Measurements from ENCODE around the gene TTC28. TPM values are rescaled to one million over a fixed set of nuclear protein-coding genes. Genes with fewer than 3 reads are reported as not detected.

TTC28 gene
- total and polyA plus RNA-seq, 7 donors, result 0.23 to 102 (median 46.1) TPM

- Histone ChIP-seq H3K27ac (no peak overlapping the region), H3K27me3 (no peaks in the 10 kb centered on the region), H3K4me1 (peaks cover 0 to 17% (median 10%) of the 10 kb centered on the region in 4 donors), H3K9me3 (no peaks in the 10 kb centered on the region), H3K36me3 (no peaks in the 10 kb centered on the region), H3K4me3 (no peak overlapping the region)
- no peak for DNase-seq
- 88 to 92% methylated on average over 1 of the region's 1 CpG for WGBS, 2 donors
- TF ChIP-seq POLR2A (IDR thresholded peaks at IDR 0.05) (no peak), EP300 (IDR thresholded peaks at IDR 0.05) (no peak), CTCF (IDR thresholded peaks at IDR 0.05) (no peak), POLR2AphosphoS5 (IDR thresholded peaks at IDR 0.05) (no peak)
- intact Hi-C loops (cut with DNase I), result no loop called here
Measured at GRCh38 chr22:28418008-28418407, 261.6 kb downstream of the TTC28 start.

GRCh38 chr22:28417431-28417830, 262.2 kb downstream of the TTC28 start:
- H3K27ac ChIP-seq, result no peak overlapping the region
- TF ChIP-seq CTCF (IDR thresholded peaks at IDR 0.05) (no peak), EP300 (IDR thresholded peaks at IDR 0.05) (no peak), POLR2A (IDR thresholded peaks at IDR 0.05) (no peak), POLR2AphosphoS5 (IDR thresholded peaks at IDR 0.05) (no peak)
- intact Hi-C loops (cut with DNase I), result no loop called here
- DNase-seq, result no peak
- H3K9me3 ChIP-seq, result no peaks in the 10 kb centered on the region
- H3K4me1 ChIP-seq, result peaks cover 0 to 17% (median 10%) of the 10 kb centered on the region in 4 donors
- H3K4me3 ChIP-seq, result no peak overlapping the region
- no peaks in the 10 kb centered on the region for H3K36me3 ChIP-seq
- 84 to 88% methylated on average over 2 of the region's 2 CpGs for WGBS, 2 donors
- no peaks in the 10 kb centered on the region for H3K27me3 ChIP-seq

- no peak for DNase-seq
- TF ChIP-seq POLR2A (IDR thresholded peaks at IDR 0.05), result no peak
- no peak for TF ChIP-seq POLR2AphosphoS5 (IDR thresholded peaks at IDR 0.05)
- no peak for TF ChIP-seq EP300 (IDR thresholded peaks at IDR 0.05)
- TF ChIP-seq CTCF (IDR thresholded peaks at IDR 0.05), result no peak
- Histone ChIP-seq H3K36me3 (no peaks in the 10 kb centered on the region), H3K27ac (no peak overlapping the region), H3K27me3 (no peaks in the 10 kb centered on the region), H3K4me3 (no peak overlapping the region), H3K9me3 (no peaks in the 10 kb centered on the region), H3K4me1 (peaks cover 0 to 35% (median 18%) of the 10 kb centered on the region in 4 donors)
- intact Hi-C loops (cut with DNase I), result no loop called here
- 96% methylated on average over 1 of the region's 1 CpG for WGBS, 2 donors
Measured at GRCh38 chr22:28414913-28415312, 264.7 kb downstream of the TTC28 start.

GRCh38 chr22:28413612-28414399, 265.8 kb downstream of the TTC28 start:
- WGBS, 2 donors, result 59 to 60% methylated on average over 2 of the region's 2 CpGs
- Histone ChIP-seq H3K9me3 (no peaks in the 10 kb centered on the region), H3K4me1 (peaks cover 0 to 40% (median 21%) of the 10 kb centered on the region in 4 donors), H3K27ac (peak overlapping the region in 1 of 4 donors; percentile 43), H3K4me3 (no peak overlapping the region), H3K27me3 (no peaks in the 10 kb centered on the region), H3K36me3 (no peaks in the 10 kb centered on the region)
- no peak for DNase-seq
- no peak for TF ChIP-seq EP300 (IDR thresholded peaks at IDR 0.05)
- intact Hi-C loops (cut with DNase I), result no loop called here

GRCh38 chr22:28412109-28412508, 267.5 kb downstream of the TTC28 start:
- intact Hi-C loops (cut with DNase I), result no loop called here
- no peaks in the 10 kb centered on the region for H3K27me3 ChIP-seq
- TF ChIP-seq POLR2AphosphoS5 (IDR thresholded peaks at IDR 0.05), result no peak
- no peak for TF ChIP-seq EP300 (IDR thresholded peaks at IDR 0.05)
- TF ChIP-seq POLR2A (IDR thresholded peaks at IDR 0.05), result no peak
- TF ChIP-seq CTCF (IDR thresholded peaks at IDR 0.05), result no peak
- H3K27ac ChIP-seq, result no peak overlapping the region
- H3K9me3 ChIP-seq, result no peaks in the 10 kb centered on the region
- H3K4me3 ChIP-seq, result no peak overlapping the region
- no peaks in the 10 kb centered on the region for H3K36me3 ChIP-seq
- 92 to 99% methylated on average over 2 of the region's 2 CpGs for WGBS, 2 donors
- DNase-seq, result no peak
- peaks cover 0 to 43% (median 23%) of the 10 kb centered on the region in 4 donors for H3K4me1 ChIP-seq

Measured in sigmoid colon (tissue), 7 donors.